Activated CD8-positive, alpha-beta T cell treated with anti-CD3 and anti-CD28 coated beads for 36 hours (primary cell): ENCODE data around the gene YDJC. TPM values are rescaled to one million over a fixed set of nuclear protein-coding genes. Genes with fewer than 3 reads are reported as not detected.

Source experiments
- ATAC-seq: fragments of 200-7000 bp; cut with Tn5 transposase; one replicate; pipeline ENCODE4 v1.10.0; 2021; ENCODE audit warnings: mild to moderate bottlenecking, moderate library complexity
- CTCF ChIA-PET: fragments of 350-600 bp; sonication (Branson Sonifier 250); formaldehyde crosslinking; loops from one replicate; lab custom pipeline; 2021; ENCODE audit warnings: antibody characterized with exemption; lab: Charles Lee
- POLR2A ChIA-PET: fragments of 350-600 bp; sonication (Branson Sonifier 250); formaldehyde crosslinking; loops from one replicate; lab custom pipeline; 2021; ENCODE audit warnings: antibody characterized with exemption; lab: Charles Lee
- DNase-seq: peaks from one replicate; pipeline ENCODE4 v3.0.0-alpha.2; 2020
- H3K27ac Mint-ChIP-seq: one replicate; pipeline ENCODE4 v1.8.0; 2021; ENCODE audit warnings: mild to moderate bottlenecking, mixed read lengths
- H3K27me3 Mint-ChIP-seq: one replicate; pipeline ENCODE4 v1.8.0; 2021; ENCODE audit warnings: mixed read lengths
- H3K36me3 Mint-ChIP-seq: one replicate; pipeline ENCODE4 v1.8.0; 2021; ENCODE audit warnings: low read depth, mixed read lengths
- H3K4me1 Mint-ChIP-seq: one replicate; pipeline ENCODE4 v1.8.0; 2021; ENCODE audit warnings: low read depth, mixed read lengths
- H3K4me3 Mint-ChIP-seq: one replicate; pipeline ENCODE4 v1.8.0; 2021; ENCODE audit warnings: mild to moderate bottlenecking, moderate library complexity, mixed read lengths
- H3K9me3 Mint-ChIP-seq: one replicate; pipeline ENCODE4 v1.8.0; 2021; ENCODE audit warnings: mixed read lengths
- CTCF ChIP-seq: fragments of 200-600 bp; IDR thresholded peaks from one replicate; pipeline ENCODE4 v1.8.0; 2022; ENCODE audit warnings: antibody characterized with exemption, mild to moderate bottlenecking
- intact Hi-C: fragments of 100-400 bp; cut with micrococcal nuclease; formaldehyde crosslinking; loops from one replicate; pipeline ENCODE4 v1.10.0; 2022
- microRNA-seq: library from miRNA; unstranded; fragments of <30 nt; microRNA quantifications from one replicate; pipeline ENCODE4 v1.2.0, GENCODE V29; 2022; ENCODE audit warnings: borderline microRNAs expressed, borderline replicate concordance
- total RNA-seq, 2 experiments: library from RNA; stranded (reverse); gene quantifications; one replicate each; pipeline ENCODE4 v1.2.3, GENCODE V29; 2021

YDJC gene
- total RNA-seq, 2 experiments from 2014 or later: 60.1 to 64.9 TPM

GRCh38 chr22:21579474-21579851 is 50.4 kb downstream of the YDJC start:
- ATAC-seq (no peak), DNase-seq (no peak)
- Mint-ChIP-seq H3K4me1 (peaks cover 46% of the 10 kb centered on the region), H3K27ac (no peak overlapping the region), H3K27me3 (no peaks in the 10 kb centered on the region), H3K36me3 (peaks cover 10% of the 10 kb centered on the region), H3K4me3 (no peak overlapping the region), H3K9me3 (no peaks in the 10 kb centered on the region)
- intact Hi-C loops: no loop called here
- ChIA-PET CTCF (interaction anchor here (1.3 to 1.8 kb wide), 4 partner anchors 8 to 63 kb away, joined by 4 to 6 read pairs (median 5); no protein-coding TSS in a partner anchor), POLR2A (interaction anchor here (0.6 to 2.0 kb wide), 4 partner anchors 8 to 62 kb away, joined by 3 to 6 read pairs (median 4); no protein-coding TSS in a partner anchor)
- no peak for TF ChIP-seq CTCF

Small RNA genes within 50 kb of the gene (microRNA-seq; reads per million reads assigned to microRNA genes)
- gene MIR130B (669 reads per million, percentile 85 among the genes with 10 or more reads in this experiment), gene MIR301B (14.8 reads per million, percentile 40 among the genes with 10 or more reads in this experiment)

Other genes starting within 250 kb of the YDJC start
- gene RIMBP3B, start 246.3 kb downstream of the YDJC start, total RNA-seq: under 1 TPM; 0.16 to 0.29 TPM
- 1 to 10 TPM; 3.8 to 4.1 TPM for gene HIC2, start 212.7 kb downstream of the YDJC start, total RNA-seq
- gene TMEM191C, start 162.6 kb downstream of the YDJC start, total RNA-seq: 1 to 10 TPM; 1.7 to 2.7 TPM
- under 1 TPM in 1 of 2 experiments, not detected in 1; 0.20 TPM for gene RIMBP3C, start 78.6 kb downstream of the YDJC start, total RNA-seq
- 10 to 100 TPM; 50.3 to 54.9 TPM for gene UBE2L3, start 62.3 kb downstream of the YDJC start, total RNA-seq
- under 1 TPM in 1 of 2 experiments, not detected in 1; 0.45 TPM for gene CCDC116, start 2.7 kb upstream of the YDJC start, total RNA-seq
- 10 to 100 TPM; 38.6 to 41.3 TPM for gene SDF2L1, start 12.3 kb upstream of the YDJC start, total RNA-seq
- 10 to 100 TPM; 41.5 to 42.5 TPM for gene PPIL2, start 36.0 kb upstream of the YDJC start, total RNA-seq
- 1 to 10 TPM in 1 of 2 experiments, under 1 TPM in 1; 0.99 to 1.2 TPM for gene YPEL1, start 105.8 kb upstream of the YDJC start, total RNA-seq
- 10 to 100 TPM; 87.1 to 93.4 TPM for gene MAPK1, start 237.6 kb upstream of the YDJC start, total RNA-seq